Mammary epithelial cell (primary cell): ENCODE results near the gene TAC4.

Experiments
- EZH2 ChIP-seq: IDR thresholded peaks from 2 replicates; pipeline ENCODE4 v1.6.1; 2012; ENCODE audit warnings: low read length, inconsistent platforms, borderline replicate concordance
- TF ChIP-seq, protein P1 (sequence below), 2 donors: IDR thresholded peaks in 1 of 2; conservative IDR thresholded peaks in 1 of 2; 2 replicates each; pipeline ENCODE4 v1.5.1; 2011 to 2012; ENCODE audit warnings: inconsistent platforms in 2 of 2, low read length in 2 of 2, mild to moderate bottlenecking in 2 of 2, control low read depth in 1 of 2, low read depth in 1 of 2; ENCODE audit not compliant: insufficient read depth in 1 of 2; ENCODE audit errors: extremely low read depth in 1 of 2

GRCh38 chr17:49822829-49823228 is 25.0 kb downstream of the TAC4 start:
- TF ChIP-seq, protein P1, sequence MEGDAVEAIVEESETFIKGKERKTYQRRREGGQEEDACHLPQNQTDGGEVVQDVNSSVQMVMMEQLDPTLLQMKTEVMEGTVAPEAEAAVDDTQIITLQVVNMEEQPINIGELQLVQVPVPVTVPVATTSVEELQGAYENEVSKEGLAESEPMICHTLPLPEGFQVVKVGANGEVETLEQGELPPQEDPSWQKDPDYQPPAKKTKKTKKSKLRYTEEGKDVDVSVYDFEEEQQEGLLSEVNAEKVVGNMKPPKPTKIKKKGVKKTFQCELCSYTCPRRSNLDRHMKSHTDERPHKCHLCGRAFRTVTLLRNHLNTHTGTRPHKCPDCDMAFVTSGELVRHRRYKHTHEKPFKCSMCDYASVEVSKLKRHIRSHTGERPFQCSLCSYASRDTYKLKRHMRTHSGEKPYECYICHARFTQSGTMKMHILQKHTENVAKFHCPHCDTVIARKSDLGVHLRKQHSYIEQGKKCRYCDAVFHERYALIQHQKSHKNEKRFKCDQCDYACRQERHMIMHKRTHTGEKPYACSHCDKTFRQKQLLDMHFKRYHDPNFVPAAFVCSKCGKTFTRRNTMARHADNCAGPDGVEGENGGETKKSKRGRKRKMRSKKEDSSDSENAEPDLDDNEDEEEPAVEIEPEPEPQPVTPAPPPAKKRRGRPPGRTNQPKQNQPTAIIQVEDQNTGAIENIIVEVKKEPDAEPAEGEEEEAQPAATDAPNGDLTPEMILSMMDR (conservative IDR thresholded peaks at IDR 0.05 in 1 of 2, IDR thresholded peaks at IDR 0.05 in 1 of 2; ENCODE audit: extremely low read depth in 1 of 2, insufficient read depth in 1 of 2, low read depth in 1 of 2, low read length in 2 of 2) = no peak
- TF ChIP-seq EZH2 = no peak
